ENCODE results near the gene OR56A4.

OR56A4 gene

GRCh38 chr11:5989203-5989602 lies 17.5 kb downstream of the OR56A4 start:
- Histone ChIP-seq H4K20me1 (ENCODE audit: insufficient read depth, low read length) (no peaks in the 10 kb centered on the region), H3K79me2 (ENCODE audit: low read length) (no peaks in the 10 kb centered on the region), H3K4me3 (ENCODE audit: low read length) (no peak overlapping the region), H3K27me3 (replicated peaks; ENCODE audit: insufficient read depth, low read length) (no peaks in the 10 kb centered on the region), H3K4me2 (ENCODE audit: low read depth, low read length) (no peak overlapping the region), H3K36me3 (replicated peaks; ENCODE audit: insufficient read depth, low read length) (no peaks in the 10 kb centered on the region), H3K27ac (ENCODE audit: low read length) (no peak overlapping the region), H3F3A (ENCODE audit: insufficient read depth, low read length) (no peaks in the 10 kb centered on the region), H3K4me1 (ENCODE audit: low read length) (no peaks in the 10 kb centered on the region), H3K9me3 (replicated peaks; ENCODE audit: insufficient read depth, low read length) (no peaks in the 10 kb centered on the region), H3K9me2 (replicated peaks; ENCODE audit: insufficient read depth, low read length) (no peaks in the 10 kb centered on the region), H3K9ac (ENCODE audit: low read length) (no peak overlapping the region), H2AFZ (ENCODE audit: low read length) (no peak overlapping the region)
- no peak for TF ChIP-seq EZH2phosphoT487 (IDR thresholded peaks at IDR 0.05; ENCODE audit: low read length)
- TF ChIP-seq CTCF (IDR thresholded peaks at IDR 0.05; ENCODE audit: low read length), result no peak
- no peak for DNase-seq

DNA sequence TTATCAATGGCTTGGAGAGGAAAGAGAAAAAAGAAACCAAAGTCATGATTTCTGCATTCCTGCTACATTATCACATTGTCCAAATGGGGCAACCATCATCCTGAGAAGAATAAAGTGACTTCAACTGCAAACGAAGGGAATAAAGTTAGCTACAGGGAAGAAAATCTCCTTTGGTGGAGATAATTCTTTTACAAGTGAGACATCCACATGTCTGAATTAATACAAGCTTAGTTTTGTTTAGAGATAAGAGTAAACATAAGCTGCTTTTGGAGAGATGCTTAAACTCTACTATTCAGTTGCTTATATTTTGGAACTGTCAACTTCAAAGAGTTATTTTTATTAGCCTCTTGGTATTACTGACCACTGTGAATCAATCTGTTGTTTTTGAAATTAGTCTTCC lies 19.9 kb downstream of the OR56A4 start, which contains the start of gene OR52L1:
Gene OR52L1 (minus strand): TSS at position 101 of the 400 bp plus-strand sequence. CDS start 55 bp downstream, at position 46.
- H3K36me3 ChIP-seq (replicated peaks; ENCODE audit: insufficient read depth, low read length), result no peaks in the 10 kb centered on the region
- H2AFZ ChIP-seq (ENCODE audit: low read length), result no peak within 1 kb of the TSS
- no peak for TF ChIP-seq CTCF (IDR thresholded peaks at IDR 0.05; ENCODE audit: low read length)
- no peak within 1 kb of the TSS for H3K9ac ChIP-seq (ENCODE audit: low read length)
- no peaks in the 10 kb centered on the region for H3F3A ChIP-seq (ENCODE audit: insufficient read depth, low read length)
- no peak within 1 kb of the TSS for H3K4me3 ChIP-seq (ENCODE audit: low read length)
- no peak for DNase-seq
- H3K9me2 ChIP-seq (replicated peaks; ENCODE audit: insufficient read depth, low read length), result no peaks in the 10 kb centered on the region
- H3K4me2 ChIP-seq (ENCODE audit: low read depth, low read length), result no peak within 1 kb of the TSS
- no peaks in the 10 kb centered on the region for H3K79me2 ChIP-seq (ENCODE audit: low read length)
- no peaks in the 10 kb centered on the region for H4K20me1 ChIP-seq (ENCODE audit: insufficient read depth, low read length)
- H3K27me3 ChIP-seq (replicated peaks; ENCODE audit: insufficient read depth, low read length), result no peaks in the 10 kb centered on the region
- H3K9me3 ChIP-seq (replicated peaks; ENCODE audit: insufficient read depth, low read length), result no peaks in the 10 kb centered on the region
- no peak within 1 kb of the TSS for H3K27ac ChIP-seq (ENCODE audit: low read length)
- no peaks in the 10 kb centered on the region for H3K4me1 ChIP-seq (ENCODE audit: low read length)

GRCh38 chr11:5983443-5983842 lies 23.3 kb downstream of the OR56A4 start:
- no peak for DNase-seq
- H4K20me1 ChIP-seq (ENCODE audit: insufficient read depth, low read length), result no peaks in the 10 kb centered on the region
- no peak overlapping the region for H3K4me2 ChIP-seq (ENCODE audit: low read depth, low read length)
- H3K4me3 ChIP-seq (ENCODE audit: low read length), result no peak overlapping the region
- no peaks in the 10 kb centered on the region for H3K9me2 ChIP-seq (replicated peaks; ENCODE audit: insufficient read depth, low read length)
- H3K27me3 ChIP-seq (replicated peaks; ENCODE audit: insufficient read depth, low read length), result no peaks in the 10 kb centered on the region
- TF ChIP-seq EZH2 (optimal IDR thresholded peaks at IDR 0.05; ENCODE audit: low read depth, low read length), result no peak
- no peak for TF ChIP-seq EZH2phosphoT487 (IDR thresholded peaks at IDR 0.05; ENCODE audit: low read length)
- no peak for TF ChIP-seq CTCF (IDR thresholded peaks at IDR 0.05; ENCODE audit: low read length)
- no peaks in the 10 kb centered on the region for H3F3A ChIP-seq (ENCODE audit: insufficient read depth, low read length)
- H3K9ac ChIP-seq (ENCODE audit: low read length), result no peak overlapping the region
- no peak overlapping the region for H3K27ac ChIP-seq (ENCODE audit: low read length)
- H3K4me1 ChIP-seq (ENCODE audit: low read length), result no peaks in the 10 kb centered on the region
- no peaks in the 10 kb centered on the region for H3K79me2 ChIP-seq (ENCODE audit: low read length)
- H3K36me3 ChIP-seq (replicated peaks; ENCODE audit: insufficient read depth, low read length), result no peaks in the 10 kb centered on the region
- no peak overlapping the region for H2AFZ ChIP-seq (ENCODE audit: low read length)
- H3K9me3 ChIP-seq (replicated peaks; ENCODE audit: insufficient read depth, low read length), result no peaks in the 10 kb centered on the region
